ENCODE data around the gene MTHFD1L.

GRCh38 chr6:151005896-151006632 lies 140.6 kb downstream of the MTHFD1L start:
- TF ChIP-seq CTCF (IDR thresholded peaks at IDR 0.05; ENCODE audit: low read depth, low read length, poor library complexity, severe bottlenecking), result no peak
- TF ChIP-seq EZH2phosphoT487 (IDR thresholded peaks at IDR 0.05; ENCODE audit: borderline replicate concordance, low read length), result no peak

Data from DOHH2 (cell line).